Colonic mucosa (tissue), 4 donors: Measurements from ENCODE around the gene STX5. TPM values are rescaled to one million over a fixed set of nuclear protein-coding genes. Genes with fewer than 3 reads are reported as not detected.

Experiments
- DNase-seq: peaks from one replicate; pipeline ENCODE4 v3.0.0-alpha.2; 2020
- H3K27ac ChIP-seq: fragments of 200-600 bp; one replicate; pipeline ENCODE4 v1.8.0; 2021
- H3K27me3 ChIP-seq: fragments of 200-600 bp; one replicate; pipeline ENCODE4 v1.8.0; 2021
- H3K36me3 ChIP-seq: fragments of 200-600 bp; one replicate; pipeline ENCODE4 v1.8.0; 2021
- H3K4me1 ChIP-seq: fragments of 200-600 bp; one replicate; pipeline ENCODE4 v1.8.0; 2021; ENCODE audit warnings: mild to moderate bottlenecking
- H3K4me3 ChIP-seq: fragments of 200-600 bp; one replicate; pipeline ENCODE4 v1.8.0; 2021
- H3K9ac ChIP-seq, 2 donors: one replicate each; pipeline ENCODE4 v1.7.0; 2013; ENCODE audit warnings: control low read depth in 2 of 2, low read depth in 2 of 2, low read length in 2 of 2
- H3K9me3 ChIP-seq: fragments of 200-600 bp; one replicate; pipeline ENCODE4 v1.8.0; 2021
- intact Hi-C: fragments of 100-400 bp; cut with DNase I; formaldehyde crosslinking; loops from one replicate; pipeline ENCODE4 v1.14.1; 2022
- total RNA-seq, 2 donors: library from RNA; stranded (reverse); fragmentation: NEBNext Ultra II Directional in 1 of 2; extraction: Animal tissue kit (Norgen Biotek cat#: 25700) in 1 of 2; gene quantifications; one replicate each; pipeline ENCODE4 v1.2.1, GENCODE V29; 2021
- TF ChIP-seq, protein P1 (sequence below): fragments of 200-600 bp; IDR thresholded peaks from one replicate; pipeline ENCODE4 v1.8.0; 2022; ENCODE audit warnings: antibody characterized with exemption, mild to moderate bottlenecking
- donor health status: healthy.
- donor health status: DM: no; HTN: no; CAD: no.
- donor health status: DM: no; HTN: no; CAD: no.

STX5 gene
- total RNA-seq, 2 donors from 2014 or later, result 38.0 to 43.3 TPM

DNA sequence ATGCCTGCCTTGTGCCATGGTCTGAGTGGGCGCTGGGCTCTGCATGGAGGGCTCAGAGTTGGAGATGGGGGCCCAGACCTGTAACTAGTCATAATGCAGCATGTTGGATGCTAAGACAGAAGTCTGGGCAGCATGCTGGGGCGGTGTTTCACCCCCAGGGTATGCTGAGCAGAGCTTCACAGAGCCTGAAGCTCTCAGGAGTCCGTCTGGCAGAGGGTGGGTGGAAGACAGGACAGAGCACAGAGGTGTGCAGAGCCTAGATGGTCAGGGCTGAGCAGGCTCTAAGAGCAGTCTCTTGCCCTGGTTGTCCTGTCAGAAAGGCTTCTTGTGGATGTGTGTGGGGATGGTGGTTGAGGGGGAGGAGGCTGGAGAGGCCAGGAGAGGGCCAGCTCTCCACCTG lies 53.4 kb downstream of the STX5 start:
- intact Hi-C loops, result no loop called here
- no peak for DNase-seq
- H3K27ac ChIP-seq, result no peak overlapping the region

DNA sequence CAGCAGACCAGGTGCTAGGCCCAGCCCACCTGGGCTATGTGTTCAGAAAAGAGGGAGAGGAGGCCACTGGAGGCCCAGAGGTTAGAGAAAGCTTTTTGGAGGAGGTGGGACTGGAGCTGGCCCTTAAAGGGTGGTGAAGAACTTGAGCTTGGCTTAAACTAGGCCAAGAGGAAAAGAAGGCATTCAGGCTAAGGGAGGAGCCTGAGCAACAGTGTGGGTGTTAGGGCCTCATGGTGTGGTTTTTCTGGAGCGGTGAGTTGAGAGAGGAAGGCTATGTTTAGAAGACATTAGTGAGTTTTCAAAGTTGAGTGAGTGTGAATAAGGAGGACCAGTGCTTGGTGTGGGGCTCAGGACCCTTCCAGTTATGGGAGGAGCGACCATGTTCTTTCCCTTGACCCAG lies 54.5 kb downstream of the STX5 start:
- H3K4me1 ChIP-seq, result no peaks in the 10 kb centered on the region
- peak overlapping the region in 1 of 2 donors; percentile 12 for H3K9ac ChIP-seq
- intact Hi-C loops, result no loop called here
- no peak for DNase-seq
- no peaks in the 10 kb centered on the region for H3K9me3 ChIP-seq
- TF ChIP-seq, protein P1, sequence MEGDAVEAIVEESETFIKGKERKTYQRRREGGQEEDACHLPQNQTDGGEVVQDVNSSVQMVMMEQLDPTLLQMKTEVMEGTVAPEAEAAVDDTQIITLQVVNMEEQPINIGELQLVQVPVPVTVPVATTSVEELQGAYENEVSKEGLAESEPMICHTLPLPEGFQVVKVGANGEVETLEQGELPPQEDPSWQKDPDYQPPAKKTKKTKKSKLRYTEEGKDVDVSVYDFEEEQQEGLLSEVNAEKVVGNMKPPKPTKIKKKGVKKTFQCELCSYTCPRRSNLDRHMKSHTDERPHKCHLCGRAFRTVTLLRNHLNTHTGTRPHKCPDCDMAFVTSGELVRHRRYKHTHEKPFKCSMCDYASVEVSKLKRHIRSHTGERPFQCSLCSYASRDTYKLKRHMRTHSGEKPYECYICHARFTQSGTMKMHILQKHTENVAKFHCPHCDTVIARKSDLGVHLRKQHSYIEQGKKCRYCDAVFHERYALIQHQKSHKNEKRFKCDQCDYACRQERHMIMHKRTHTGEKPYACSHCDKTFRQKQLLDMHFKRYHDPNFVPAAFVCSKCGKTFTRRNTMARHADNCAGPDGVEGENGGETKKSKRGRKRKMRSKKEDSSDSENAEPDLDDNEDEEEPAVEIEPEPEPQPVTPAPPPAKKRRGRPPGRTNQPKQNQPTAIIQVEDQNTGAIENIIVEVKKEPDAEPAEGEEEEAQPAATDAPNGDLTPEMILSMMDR, result no peak
- no peak overlapping the region for H3K4me3 ChIP-seq
- H3K27me3 ChIP-seq, result no peaks in the 10 kb centered on the region
- peaks cover 8% of the 10 kb centered on the region for H3K36me3 ChIP-seq
- H3K27ac ChIP-seq, result no peak overlapping the region

More for the DNA sequence above, 53.4 kb downstream of the STX5 start:
- TF ChIP-seq, protein P1, result no peak
- no peaks in the 10 kb centered on the region for H3K9me3 ChIP-seq
- no peaks in the 10 kb centered on the region for H3K27me3 ChIP-seq
- H3K9ac ChIP-seq, result no peak overlapping the region
- H3K4me1 ChIP-seq, result no peaks in the 10 kb centered on the region
- H3K36me3 ChIP-seq, result peaks cover 8% of the 10 kb centered on the region
- H3K4me3 ChIP-seq, result no peak overlapping the region

DNA sequence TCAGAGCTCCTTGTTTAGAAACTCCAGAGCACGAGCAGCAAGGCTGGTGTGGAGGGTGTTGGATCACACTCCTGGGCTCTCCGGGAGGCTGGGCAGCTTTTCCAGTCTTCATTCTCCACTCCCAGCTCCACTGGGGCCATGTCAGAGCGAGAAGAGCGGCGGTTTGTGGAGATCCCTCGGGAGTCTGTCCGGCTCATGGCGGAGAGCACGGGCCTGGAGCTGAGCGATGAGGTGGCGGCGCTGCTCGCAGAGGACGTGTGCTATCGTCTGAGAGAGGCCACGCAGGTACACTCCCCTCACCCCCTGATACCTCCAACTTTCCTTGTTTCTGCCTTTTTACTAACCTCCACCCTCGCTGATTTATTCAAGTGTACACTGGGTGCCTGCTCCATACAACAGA lies 56.2 kb downstream of the STX5 start:
- H3K27me3 ChIP-seq, result no peaks in the 10 kb centered on the region
- H3K4me1 ChIP-seq, result peaks cover 6% of the 10 kb centered on the region
- no peak for DNase-seq
- intact Hi-C loops, result no loop called here
- no peak overlapping the region for H3K9ac ChIP-seq
- H3K36me3 ChIP-seq, result peaks cover 8% of the 10 kb centered on the region
- H3K27ac ChIP-seq, result no peak overlapping the region
- H3K9me3 ChIP-seq, result no peaks in the 10 kb centered on the region
- H3K4me3 ChIP-seq, result no peak overlapping the region
- TF ChIP-seq, protein P1, result no peak

DNA sequence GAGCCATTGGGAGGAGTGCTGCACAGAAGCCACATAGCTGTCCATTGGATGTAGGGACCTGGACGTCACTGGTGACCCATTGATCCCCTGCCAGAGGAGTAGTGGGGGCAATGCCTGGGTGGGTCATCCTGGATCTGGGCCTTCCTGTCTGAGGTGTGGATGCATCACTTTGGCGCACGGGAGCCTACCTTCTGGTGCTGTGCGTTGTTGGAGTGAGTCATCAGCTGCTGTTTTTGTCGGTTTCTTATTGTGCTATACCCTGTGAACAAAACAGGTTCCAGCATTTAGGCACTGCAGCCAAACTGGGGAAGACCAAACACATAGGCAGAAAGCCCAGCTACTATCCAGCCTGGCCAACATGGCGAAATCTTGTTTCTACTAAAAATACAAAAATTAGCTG lies 57.4 kb downstream of the STX5 start:
- Histone ChIP-seq H3K4me3 (no peak overlapping the region), H3K9ac (no peak overlapping the region), H3K27ac (no peak overlapping the region), H3K27me3 (no peaks in the 10 kb centered on the region), H3K4me1 (peaks cover 9% of the 10 kb centered on the region), H3K36me3 (peaks cover 5% of the 10 kb centered on the region), H3K9me3 (no peaks in the 10 kb centered on the region)
- TF ChIP-seq, protein P1, result no peak
- intact Hi-C loops, result no loop called here
- no peak for DNase-seq

DNA sequence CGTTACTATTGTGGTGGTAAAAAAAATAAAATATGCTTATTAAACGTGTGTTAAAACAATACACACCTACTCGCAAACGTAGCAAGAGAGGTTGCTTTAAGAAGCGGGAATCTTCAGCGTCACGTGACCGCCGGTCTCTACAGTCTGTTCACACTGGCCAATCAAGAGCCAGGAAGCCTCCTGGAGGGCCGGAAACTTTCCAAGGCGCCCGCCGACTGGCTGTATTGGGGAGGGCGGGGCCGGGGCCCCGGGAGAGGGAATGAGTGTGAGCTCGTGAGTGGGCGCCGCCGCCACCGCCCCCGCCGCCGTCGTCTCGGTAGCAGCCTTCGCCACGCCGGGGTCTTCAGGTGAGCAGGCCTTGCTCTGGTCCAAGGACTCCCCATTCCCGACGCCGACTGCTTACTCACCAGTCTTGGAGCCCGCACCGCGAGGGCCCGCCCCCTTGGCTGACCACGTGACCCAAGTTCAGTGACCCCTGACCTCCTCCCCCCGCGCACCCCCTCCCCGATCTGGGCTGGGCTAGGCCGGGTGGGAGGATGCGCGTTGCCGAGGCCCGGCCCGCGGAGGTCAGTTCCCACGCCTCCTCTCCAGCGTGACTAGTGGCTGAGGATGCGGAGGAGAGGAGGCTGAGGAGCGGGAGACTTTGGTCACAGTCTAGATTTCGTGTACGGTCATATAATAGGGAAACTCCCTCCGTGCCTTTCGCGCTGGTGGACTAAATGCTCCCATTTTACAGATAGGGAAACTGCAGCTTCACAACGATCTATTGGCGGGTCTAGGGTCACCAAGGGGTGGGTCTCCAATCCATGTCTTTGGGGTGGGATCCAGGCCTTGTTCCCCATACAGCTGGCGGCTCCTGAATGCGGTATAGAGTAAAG lies 60.5 kb downstream of the STX5 start, which contains the start of gene TAF6L:
TAF6L (plus strand) TSS at position 253 of the 878 bp plus-strand sequence. CDS start 4,388 bp downstream, outside the sequence.
- TF ChIP-seq, protein P1, result no peak
- peak; percentile 99 for DNase-seq
- Histone ChIP-seq H3K36me3 (no peaks in the 10 kb centered on the region), H3K4me1 (peaks cover 9% of the 10 kb centered on the region), H3K27me3 (no peaks in the 10 kb centered on the region), H3K9ac (peak within 1 kb of the TSS; percentile 70 to 73), H3K9me3 (no peaks in the 10 kb centered on the region), H3K4me3 (peak within 1 kb of the TSS; percentile 64), H3K27ac (peak within 1 kb of the TSS; percentile 92)
- intact Hi-C loops, result no loop called here
